Measurements from ENCODE around the gene HES7.

GRCh38 chr17:8162997-8163977 is 39.4 kb upstream of the HES7 start:
- TF ChIP-seq POLR2A (IDR thresholded peaks at IDR 0.05; ENCODE audit: low read depth) (no peak), CTCF (IDR thresholded peaks at IDR 0.05) (no peak)

Data from esophagus muscularis mucosa (tissue), 3 donors.